RWPE2 (cell line): ENCODE results near the gene SCYL1.
A peak's percentile ranks its signal among the peaks of the same experiment; 100 is the strongest.

Experiments
- ATAC-seq: fragments of 200-7000 bp; cut with Tn5 transposase; 3 replicates; pipeline ENCODE4 v1.9.1; 2021; ENCODE audit warnings: low read depth
- DNase-seq: peaks from one replicate; pipeline ENCODE4 v3.0.0-alpha.2; 2020; ENCODE audit warnings: low spot score
- H3K27ac ChIP-seq: fragments of 450-650 bp; 2 replicates; pipeline ENCODE4 v1.5.1; 2017; ENCODE audit warnings: mild to moderate bottlenecking; ENCODE audit not compliant: poor library complexity, severe bottlenecking
- H3K27me3 ChIP-seq: fragments of 250-450 bp; sonication (Bioruptor Pico); 2 replicates; pipeline ENCODE4 v1.5.1; 2021; ENCODE audit warnings: mild to moderate bottlenecking, moderate library complexity; ENCODE audit not compliant: insufficient read depth, poor library complexity, severe bottlenecking
- H3K36me3 ChIP-seq: fragments of 250-450 bp; sonication (Bioruptor Pico); 2 replicates; pipeline ENCODE4 v1.5.1; 2020; ENCODE audit warnings: low read depth, mild to moderate bottlenecking, moderate library complexity
- H3K4me1 ChIP-seq: fragments of 250-450 bp; sonication (Bioruptor Pico); 2 replicates; pipeline ENCODE4 v1.5.1; 2021; ENCODE audit warnings: mild to moderate bottlenecking, moderate library complexity; ENCODE audit not compliant: insufficient read depth, poor library complexity, severe bottlenecking
- H3K4me3 ChIP-seq: fragments of 250-450 bp; sonication (Bioruptor Pico); 2 replicates; pipeline ENCODE4 v1.5.1; 2021; ENCODE audit warnings: mild to moderate bottlenecking, moderate library complexity; ENCODE audit not compliant: severe bottlenecking
- H3K9me3 ChIP-seq: fragments of 250-450 bp; sonication (Bioruptor Pico); 2 replicates; pipeline ENCODE4 v1.5.1; 2021; ENCODE audit warnings: mild to moderate bottlenecking, moderate library complexity; ENCODE audit not compliant: severe bottlenecking
- CTCF ChIP-seq: fragments of 450-650 bp; IDR thresholded peaks from one replicate; pipeline ENCODE4 v1.5.1; 2017; ENCODE audit warnings: mild to moderate bottlenecking, moderate library complexity; ENCODE audit not compliant: poor library complexity, severe bottlenecking

Gene SCYL1

DNA sequence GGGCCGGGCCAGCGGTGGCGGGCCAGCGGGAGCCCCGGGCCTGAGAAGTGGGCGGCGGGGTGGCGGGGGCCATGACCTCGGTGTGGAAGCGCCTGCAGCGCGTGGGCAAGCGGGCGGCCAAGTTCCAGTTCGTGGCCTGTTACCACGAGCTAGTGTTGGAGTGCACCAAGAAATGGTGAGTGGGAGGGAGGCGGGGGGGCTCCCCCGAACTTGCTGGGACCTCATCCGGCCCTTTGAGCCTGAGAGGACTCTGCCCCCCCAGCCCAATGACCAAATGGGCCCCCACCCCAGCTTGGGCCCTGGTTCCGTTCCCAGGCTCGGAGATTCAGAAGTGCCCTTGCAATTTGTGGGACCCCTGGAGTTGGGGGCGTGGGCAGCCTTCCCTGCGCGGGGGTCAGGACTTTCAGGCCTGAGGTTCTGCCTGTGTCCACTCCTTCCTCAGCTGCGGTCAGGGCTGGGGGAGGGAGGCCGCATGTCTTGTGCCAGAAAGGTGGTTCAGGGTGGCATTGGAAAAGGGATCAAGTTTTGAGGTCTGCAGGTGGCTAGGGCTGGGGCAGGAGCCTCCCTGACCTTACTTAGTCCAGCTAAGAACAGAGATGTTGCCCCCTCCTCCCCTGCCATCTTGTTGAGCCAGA, 51.5 kb downstream of the SCYL1 start:
- TF ChIP-seq CTCF, result no peak
- peak overlapping the region; percentile 83 for H3K4me3 ChIP-seq
- peak overlapping the region; percentile 86 for H3K27ac ChIP-seq
- ATAC-seq (no peak), DNase-seq (no peak)
- H3K27me3 ChIP-seq, result no peaks in the 10 kb centered on the region
- H3K9me3 ChIP-seq, result no peaks in the 10 kb centered on the region
- peaks cover 16% of the 10 kb centered on the region for H3K4me1 ChIP-seq
- peaks cover 32% of the 10 kb centered on the region for H3K36me3 ChIP-seq

DNA sequence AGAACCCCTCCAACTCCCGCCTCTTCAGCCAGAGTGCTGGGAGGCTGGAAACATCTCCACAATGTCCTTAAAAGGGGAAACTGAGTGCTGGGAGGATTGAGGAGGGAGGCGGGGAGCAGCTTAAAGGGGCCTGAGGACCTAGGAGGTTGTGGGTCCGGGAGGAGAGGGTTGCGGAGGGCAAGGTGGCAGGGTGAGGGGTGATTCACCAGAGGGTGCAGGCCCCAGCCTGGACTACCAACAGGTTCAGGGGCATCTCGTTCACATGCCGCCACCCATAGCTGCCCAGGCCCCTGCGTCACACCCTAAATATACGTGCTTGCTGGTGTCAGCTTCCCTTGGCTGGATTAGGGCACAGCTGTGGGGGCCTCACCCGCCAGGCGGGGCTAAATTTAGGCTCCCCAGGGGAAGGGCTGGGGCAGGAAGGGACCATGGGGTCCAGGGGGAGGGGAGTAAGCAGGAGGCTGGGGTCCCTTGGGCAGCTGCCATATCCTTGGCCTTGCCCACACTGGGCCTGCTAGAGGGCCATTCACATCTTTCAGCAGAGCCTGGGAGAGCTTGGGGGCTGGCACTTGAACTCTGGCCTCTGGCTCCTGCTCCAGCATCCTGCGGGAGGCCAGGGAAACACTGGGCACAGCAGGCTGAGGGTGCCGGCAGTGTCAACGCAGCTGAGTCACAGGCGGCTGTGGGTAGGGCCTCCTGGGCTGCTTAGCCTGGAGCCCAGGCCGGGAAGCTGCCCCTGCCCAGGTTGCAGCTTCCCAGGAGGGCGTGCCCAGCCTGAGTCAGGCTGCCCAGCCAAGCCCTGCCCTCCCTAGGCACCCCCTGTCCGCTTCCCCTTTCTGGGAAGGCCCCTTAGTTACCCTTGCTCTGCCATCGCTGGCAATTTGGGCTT, 52.2 kb downstream of the SCYL1 start:
- no peaks in the 10 kb centered on the region for H3K9me3 ChIP-seq
- DNase-seq (peak; percentile 92), ATAC-seq (peak; percentile 84)
- H3K4me1 ChIP-seq, result peaks cover 16% of the 10 kb centered on the region
- peak overlapping the region; percentile 83 for H3K4me3 ChIP-seq
- H3K27me3 ChIP-seq, result no peaks in the 10 kb centered on the region
- TF ChIP-seq CTCF, result no peak
- H3K27ac ChIP-seq, result peak overlapping the region; percentile 86
- H3K36me3 ChIP-seq, result peaks cover 39% of the 10 kb centered on the region

DNA sequence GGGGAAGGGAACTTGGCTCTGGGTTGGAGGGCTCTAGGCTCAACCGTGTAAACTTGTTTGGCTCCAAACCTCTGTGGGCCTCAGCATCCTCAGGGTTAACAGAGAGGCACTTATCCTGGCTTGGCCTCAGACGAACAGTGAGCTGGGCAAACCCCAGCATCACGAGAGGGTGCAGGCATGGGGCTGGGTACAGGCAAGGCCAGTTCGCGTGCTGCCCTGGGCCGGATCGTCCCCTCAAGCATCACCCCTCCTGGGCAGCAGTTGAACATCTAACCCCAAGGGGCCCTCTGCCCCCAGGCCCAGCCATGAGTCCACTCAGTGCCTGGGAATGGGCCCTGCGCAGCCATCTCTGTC, 52.9 kb downstream of the SCYL1 start:
- H3K27me3 ChIP-seq, result no peaks in the 10 kb centered on the region
- no peak for DNase-seq
- no peaks in the 10 kb centered on the region for H3K9me3 ChIP-seq
- TF ChIP-seq CTCF, result no peak
- peak overlapping the region; percentile 83 for H3K4me3 ChIP-seq
- H3K27ac ChIP-seq, result peak overlapping the region; percentile 86
- ATAC-seq, result no peak
- peaks cover 16% of the 10 kb centered on the region for H3K4me1 ChIP-seq
- H3K36me3 ChIP-seq, result peaks cover 39% of the 10 kb centered on the region

- no peak for TF ChIP-seq CTCF
- Histone ChIP-seq H3K9me3 (no peaks in the 10 kb centered on the region), H3K4me1 (peaks cover 14% of the 10 kb centered on the region), H3K27me3 (no peaks in the 10 kb centered on the region), H3K27ac (peak overlapping the region; percentile 86), H3K4me3 (no peak overlapping the region), H3K36me3 (peaks cover 39% of the 10 kb centered on the region)
- no peak for DNase-seq
- no peak for ATAC-seq
Observed at GRCh38 chr11:65578134-65578533, 53.3 kb downstream of the SCYL1 start.

DNA sequence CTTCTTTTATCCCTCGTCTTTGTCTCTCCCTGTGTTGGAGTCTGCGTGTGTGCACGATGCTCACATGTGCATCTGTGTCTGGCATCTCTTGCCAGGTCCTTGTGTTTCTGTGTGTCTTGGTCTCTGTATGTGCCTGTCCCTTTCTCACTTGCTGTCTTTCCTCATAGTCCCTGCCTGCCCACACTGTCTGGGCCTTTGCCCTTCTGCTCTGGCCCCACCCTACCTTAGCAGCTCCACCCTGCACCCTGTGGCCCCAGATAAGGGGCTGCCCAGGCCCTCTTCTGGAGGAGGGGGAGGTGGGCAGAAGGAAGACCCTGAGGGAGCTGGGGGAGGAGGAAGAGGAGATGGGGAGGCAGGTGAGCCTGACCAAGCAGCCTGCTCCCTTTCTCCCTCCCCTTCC, 53.8 kb downstream of the SCYL1 start:
- no peaks in the 10 kb centered on the region for H3K27me3 ChIP-seq
- ATAC-seq (no peak), DNase-seq (no peak)
- TF ChIP-seq CTCF, result no peak
- no peak overlapping the region for H3K4me3 ChIP-seq
- no peaks in the 10 kb centered on the region for H3K9me3 ChIP-seq
- H3K36me3 ChIP-seq, result peaks cover 36% of the 10 kb centered on the region
- no peak overlapping the region for H3K27ac ChIP-seq
- peaks cover 9% of the 10 kb centered on the region for H3K4me1 ChIP-seq
